GM19397 (cell line): ENCODE measurements around the gene ADAMTSL5.

Experiments used
- ATAC-seq: cut with Tn5 transposase; IDR thresholded peaks from one replicate; pipeline ENCODE4 v1.9.1; 2021; ENCODE audit warnings: mild to moderate bottlenecking, moderate library complexity; ENCODE audit not compliant: unreplicated experiment

ADAMTSL5 gene

DNA sequence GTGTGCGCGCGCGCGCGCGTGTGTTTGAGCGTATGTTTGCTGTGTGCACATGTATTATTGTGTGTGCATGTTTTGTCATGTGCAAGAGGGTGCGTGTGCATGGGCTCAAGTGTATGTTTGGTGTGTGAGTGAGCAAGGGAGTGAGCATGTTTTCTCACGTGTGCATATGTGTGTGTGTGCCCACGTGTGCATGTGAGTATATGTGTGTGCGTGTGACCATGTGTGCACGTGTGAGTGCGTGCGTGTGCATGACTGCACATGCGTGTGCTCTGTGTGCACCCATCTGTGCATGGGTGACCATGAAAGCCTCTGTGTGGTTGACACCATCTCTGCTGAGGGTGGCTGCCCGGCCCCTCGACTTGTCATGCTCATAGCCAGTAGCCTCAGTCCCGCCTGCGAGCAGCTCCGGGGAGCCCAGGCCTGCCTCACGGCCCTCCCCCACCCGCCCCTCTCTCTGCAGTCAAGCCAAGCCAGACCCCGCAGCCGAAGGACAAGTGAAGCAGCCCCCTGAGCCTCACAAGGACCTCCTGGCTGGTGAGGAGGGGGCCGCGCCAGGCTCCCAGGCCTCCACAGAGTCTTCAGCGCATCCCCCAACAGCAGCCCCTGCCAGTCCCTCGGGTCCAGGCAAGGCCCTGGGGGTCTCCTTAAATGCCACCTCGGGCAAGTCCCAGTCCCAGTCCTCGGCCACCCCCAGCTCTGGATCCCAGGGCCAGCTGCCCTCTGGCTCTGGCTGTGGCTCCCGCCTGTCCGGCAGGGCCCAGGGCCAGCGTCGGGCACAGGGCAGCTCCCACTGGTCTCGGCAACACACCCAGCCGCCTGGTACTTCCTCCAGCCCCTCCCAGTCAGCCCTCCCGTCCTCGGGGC, 15.9 kb downstream of the ADAMTSL5 start:
- no peak for ATAC-seq

DNA sequence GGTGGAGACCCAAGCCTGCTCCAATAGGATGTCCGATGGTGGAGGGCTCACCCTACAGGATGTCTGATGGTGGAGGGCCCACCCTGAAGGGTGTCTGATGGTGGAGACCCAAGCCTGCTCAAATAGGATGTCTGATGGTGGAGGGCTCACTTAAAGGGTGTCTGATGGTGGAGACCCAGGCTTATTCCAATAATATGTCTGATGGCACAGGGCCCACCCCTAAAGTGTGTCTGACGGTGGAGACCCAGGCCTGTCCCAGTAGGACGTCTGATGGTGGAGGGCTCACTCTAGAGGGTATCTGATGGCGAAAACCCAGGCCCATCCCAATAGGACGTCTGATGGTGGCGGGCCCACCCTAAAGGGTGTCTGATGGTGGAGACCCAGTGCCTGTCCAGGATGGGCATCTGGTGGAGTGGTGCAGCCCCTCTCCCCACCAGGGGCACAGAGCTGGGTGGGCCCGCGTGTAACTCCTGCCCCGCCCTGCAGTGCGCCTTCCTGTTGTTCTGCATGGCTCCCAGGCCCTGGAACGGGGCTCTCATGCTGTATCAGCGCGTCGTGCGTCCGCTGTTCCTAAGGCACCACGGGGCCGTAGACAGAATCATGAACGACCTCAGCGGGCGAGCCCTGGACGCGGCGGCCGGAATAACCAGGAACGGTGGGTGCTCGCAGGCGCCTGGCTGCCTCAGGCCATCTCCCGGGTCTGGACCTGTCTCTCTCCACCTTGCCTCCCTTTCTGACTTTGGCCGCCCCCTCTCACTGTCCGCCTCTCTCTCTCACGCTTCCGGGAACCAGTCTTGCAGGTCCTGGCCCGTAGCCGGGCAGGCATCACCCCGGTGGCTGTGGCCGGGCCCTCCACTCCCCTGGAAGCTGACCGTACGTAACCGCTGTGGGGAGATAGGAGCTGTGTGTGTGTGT, 16.8 kb downstream of the ADAMTSL5 start:
- no peak for ATAC-seq

DNA sequence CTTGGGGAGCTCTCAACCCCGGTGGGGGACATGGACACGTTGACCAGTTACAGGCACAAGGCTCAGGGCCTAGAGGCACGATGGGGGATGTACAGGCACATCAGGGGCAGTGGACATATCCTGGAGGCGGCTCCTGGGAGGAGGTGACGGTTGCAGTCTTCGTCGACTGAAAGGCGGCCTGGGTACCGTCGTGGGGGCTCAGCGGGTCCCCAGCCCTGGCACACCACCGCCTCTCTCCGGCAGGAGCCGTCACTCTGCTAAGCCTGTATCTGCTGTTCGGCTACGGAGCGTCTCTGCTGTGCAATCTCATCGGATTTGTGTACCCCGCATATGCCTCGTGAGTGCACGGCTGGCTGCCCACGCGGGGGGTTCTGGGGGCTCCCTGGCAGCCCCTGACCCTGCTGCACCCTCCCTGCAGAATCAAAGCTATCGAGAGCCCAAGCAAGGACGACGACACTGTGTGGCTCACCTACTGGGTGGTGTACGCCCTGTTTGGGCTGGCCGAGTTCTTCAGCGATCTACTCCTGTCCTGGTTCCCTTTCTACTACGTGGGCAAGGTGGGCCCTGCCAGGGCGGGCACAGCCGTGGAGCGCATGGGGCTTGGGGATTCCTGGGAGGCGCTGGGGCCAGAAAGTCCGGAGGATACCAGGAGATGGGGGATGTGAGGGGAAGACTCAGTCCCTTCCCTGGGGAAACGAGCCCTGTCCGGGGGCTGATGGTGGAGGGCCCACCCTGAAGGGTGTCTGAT, 17.6 kb downstream of the ADAMTSL5 start:
- no peak for ATAC-seq

DNA sequence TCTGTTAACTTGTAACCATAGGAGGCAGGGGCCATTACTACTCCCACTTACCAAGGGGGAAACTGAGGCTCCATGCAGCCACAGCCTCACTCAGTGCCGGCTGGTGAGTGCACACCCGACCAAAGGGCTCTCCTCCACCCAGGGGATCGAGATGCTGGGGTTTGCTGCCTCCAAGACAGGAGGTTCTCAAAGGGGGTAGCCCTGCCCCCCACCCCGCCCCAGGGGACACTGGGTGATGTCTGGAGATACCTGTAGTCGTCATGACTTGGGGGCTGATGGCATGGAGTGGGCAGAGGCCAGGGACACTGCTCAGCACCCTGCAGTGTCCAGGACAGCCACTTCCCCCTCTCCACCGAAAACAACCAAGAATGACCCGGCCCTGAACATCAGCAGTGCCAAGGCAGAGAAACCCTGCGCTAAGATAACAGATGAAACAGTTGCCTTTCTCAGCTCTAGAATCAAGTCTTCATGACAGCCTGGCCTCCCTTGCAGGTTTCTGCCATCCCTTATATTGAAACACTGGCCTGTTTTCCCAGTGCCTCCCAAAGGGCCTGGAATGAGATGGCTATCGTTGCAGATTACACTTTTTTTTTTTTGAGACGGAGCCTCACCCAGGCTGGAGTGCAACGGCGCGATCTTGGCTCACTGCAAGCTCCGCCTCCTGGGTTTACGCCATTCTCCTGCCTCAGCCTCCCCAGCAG, 18.6 kb downstream of the ADAMTSL5 start:
- ATAC-seq: no peak

DNA sequence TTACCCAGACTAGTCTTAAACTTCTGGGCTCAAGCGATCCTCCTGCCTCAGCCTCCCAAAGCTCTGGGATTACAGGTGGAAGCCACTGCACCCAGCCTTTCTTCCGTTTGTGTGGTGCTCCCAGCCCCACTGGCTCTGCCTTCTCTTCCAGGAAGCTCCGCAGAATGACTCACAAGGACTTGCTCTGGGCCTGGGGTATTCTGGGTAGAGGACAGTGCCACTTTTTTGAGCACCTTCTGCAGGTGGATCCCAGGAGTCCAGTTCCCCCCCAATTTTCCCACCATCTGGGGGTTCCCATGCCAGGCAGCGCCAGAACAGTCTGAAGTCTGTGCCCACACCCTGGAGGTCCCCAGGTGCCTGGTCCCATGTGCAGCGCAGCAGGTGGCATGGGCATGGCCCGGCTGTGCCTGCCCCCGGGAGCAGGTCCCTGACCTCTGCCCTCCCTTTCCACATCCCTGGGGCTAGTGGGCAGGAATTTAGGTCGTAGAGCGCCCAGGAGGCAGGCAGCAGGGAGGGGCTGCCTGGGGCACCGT, 20.3 kb downstream of the ADAMTSL5 start:
- ATAC-seq: no peak

DNA sequence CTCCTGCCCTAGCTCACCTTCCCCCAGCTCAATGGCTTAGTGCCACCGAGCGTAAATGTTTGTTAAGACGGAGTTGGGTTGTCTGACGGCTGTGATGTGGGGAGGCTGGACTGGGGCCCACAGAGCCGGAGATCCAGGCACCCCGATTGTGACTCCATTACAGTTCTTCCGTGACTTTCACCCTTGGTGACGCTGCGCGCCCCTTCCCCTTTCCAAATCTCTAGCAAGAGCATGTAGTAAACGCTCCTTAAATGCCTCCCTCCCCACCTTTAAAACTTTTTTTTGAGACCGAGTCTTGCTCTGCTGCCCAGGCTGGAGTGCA, 21.0 kb downstream of the ADAMTSL5 start:
- ATAC-seq: no peak

DNA sequence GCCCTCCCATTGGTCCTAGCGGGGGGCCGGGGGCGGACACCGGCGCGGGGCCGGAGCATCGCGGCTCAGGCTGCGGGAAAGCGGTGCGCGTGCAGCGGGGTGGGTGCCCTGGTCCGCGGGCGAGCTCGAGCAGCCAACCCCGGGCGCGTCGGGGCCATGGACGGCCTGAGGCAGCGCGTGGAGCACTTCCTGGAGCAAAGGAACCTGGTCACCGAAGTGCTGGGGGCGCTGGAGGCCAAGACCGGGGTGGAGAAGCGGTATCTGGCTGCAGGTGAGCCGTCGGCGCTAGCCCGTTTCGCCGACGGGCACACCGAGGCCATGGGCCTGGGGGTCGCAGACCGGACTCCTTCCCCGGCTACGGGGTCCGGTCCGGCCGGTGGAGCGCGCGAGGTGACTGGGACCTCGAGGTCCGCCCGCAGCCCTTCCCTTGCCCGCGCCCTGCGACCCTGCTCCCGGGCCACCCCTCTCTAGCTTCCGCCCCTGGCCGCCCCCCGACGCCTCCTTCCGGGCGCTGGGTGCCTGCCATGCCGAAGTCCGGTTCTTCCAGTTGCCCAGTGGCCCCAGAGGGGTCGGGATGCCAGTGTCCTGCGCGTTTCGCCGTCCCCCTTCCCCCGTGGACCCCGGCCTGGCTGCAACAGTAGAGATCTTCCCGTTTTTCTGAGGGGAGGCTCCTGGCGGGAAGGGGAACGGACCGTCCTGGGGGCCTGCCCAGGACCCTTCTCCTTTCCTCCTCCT, 21.5 kb downstream of the ADAMTSL5 start, which contains the start of gene REEP6:
Gene REEP6, plus strand, starts transcription at position 68 of the 735 bp plus-strand sequence. Its CDS starts 89 bp downstream, at position 157.
- no peak for ATAC-seq

DNA sequence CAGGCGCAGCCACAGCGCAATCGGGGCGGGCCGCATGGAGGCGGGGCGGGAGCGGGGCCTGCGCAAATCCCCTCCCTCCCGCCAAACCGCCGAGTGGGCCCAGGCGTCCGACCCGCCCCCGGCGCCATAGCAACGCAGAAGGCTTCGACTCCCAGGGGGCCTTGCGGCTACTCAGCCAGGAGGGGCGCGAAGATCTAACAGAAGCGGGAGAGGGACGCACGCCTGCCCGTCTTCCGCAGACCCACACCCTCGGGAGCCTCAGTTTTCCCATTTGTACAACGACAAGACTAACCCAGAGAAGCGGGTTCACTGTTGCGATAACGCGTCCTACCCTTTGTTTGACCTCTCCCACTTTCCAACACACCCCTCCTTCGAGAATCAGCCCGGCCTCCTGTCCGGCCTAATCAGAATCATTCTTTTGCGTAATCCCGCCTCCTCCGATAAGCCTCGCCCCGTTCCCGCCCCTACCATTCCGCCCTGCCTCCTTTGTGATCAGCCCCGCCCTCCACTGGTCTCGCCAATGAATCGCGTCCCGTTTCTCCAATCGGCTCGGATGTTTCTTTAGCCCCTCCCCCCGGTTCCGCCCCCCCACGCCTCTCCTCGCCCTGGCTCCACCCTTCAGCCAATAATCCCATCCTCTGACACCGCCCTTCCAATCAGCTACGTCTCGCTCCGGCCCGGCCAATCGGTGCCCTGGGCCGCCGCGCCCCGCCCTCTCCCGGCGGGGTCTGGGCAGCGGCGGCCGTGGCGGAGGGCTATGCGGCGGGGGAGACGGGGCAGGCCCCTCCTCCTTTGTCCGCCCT, 22.3 kb downstream of the ADAMTSL5 start, which contains the start of gene PCSK4:
Gene PCSK4, minus strand, starts transcription at position 40 of the 803 bp plus-strand sequence. Its CDS starts 4 bp downstream, at position 36.
- peak; percentile 78 for ATAC-seq

DNA sequence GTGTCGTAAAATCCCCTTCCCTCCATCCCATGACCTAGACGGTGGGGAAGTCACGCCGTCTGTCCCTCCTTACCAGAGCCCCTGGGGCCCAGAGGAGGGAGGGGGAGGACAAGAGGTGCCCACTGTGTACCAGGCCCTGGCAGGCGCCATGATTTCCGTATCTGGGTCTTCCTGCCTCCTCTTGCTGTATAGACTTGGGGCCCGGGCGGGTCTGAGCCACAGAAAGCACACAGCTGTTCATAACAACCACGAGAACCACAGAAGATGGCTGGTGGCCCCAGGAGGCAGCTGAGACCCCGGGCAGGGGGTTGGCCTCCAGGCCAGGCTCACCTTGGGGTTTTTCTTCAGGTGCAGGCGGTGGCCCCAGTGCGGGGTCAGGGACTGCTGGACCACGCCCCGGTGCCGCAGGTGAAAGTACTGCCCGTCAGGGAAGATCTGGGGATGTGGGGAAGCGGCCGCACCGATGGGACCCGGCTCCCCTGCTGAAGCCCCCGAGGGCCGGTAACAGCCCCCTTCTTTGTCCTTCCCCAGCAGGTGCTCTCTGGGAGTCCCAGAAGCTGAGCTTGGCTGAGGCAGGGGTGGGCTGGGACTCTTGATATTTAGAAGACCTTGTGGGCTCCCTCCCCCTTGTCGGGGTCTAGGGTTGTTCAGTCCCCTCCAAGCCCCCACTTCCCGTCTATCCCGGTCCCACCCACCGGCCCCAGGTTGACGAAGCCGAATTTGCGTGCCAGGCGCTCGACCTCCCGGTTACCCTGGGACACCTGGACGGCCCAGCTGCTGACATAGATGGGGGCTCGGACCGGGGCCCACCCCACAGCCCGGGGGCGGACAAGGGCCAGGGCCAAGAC, 23.1 kb downstream of the ADAMTSL5 start:
- no peak for ATAC-seq

DNA sequence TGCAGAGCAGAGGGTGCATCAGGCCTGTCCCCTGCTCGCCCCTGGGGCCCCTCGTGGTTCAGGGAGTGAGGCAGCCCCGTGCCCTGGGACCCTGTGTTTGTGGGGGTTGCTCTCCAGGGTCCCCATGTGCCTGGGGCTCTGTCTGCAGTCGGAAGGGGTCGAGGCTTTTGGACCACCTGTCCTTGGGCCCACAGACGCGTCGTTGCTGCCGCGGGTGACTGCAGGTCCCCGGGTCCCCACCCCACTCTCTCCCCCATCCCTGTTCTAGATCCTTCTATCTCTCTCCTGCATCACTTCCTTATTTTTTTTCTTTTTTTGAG, 24.6 kb downstream of the ADAMTSL5 start:
- ATAC-seq: no peak

DNA sequence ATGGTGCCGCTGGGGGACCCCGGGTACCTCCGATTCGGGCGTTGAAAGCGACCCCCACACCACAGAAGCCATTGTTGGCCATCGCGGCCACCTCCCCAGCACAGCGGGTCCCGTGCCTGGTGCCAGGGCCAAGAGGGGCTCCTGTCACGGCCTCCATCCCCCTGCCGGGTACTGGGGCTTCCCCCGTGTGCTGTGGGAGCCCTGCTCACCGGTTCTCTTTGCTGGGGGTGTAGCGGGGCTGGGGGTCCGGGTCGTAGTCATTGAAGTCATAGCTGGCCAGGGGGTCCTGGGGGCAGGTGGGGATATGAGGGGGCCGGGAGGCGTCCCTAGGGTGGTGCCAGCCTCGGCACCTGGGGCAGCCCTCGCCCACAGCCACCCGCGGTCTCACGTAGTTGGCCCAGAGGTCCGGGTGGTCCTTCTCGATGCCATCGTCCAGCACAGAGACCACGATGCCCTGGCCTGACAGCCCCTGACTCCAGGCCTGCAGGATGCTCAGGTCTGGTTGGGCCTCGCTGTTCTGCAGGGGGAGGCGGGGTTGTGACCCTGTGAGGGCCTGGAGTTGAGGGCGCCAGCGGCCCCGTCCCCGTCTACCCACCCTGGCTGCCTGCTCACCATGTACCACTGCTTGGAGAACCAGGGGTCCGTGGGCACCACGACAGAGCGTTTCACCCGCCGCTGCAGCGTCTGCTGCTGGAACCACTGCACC, 25.1 kb downstream of the ADAMTSL5 start:
- ATAC-seq: no peak

DNA sequence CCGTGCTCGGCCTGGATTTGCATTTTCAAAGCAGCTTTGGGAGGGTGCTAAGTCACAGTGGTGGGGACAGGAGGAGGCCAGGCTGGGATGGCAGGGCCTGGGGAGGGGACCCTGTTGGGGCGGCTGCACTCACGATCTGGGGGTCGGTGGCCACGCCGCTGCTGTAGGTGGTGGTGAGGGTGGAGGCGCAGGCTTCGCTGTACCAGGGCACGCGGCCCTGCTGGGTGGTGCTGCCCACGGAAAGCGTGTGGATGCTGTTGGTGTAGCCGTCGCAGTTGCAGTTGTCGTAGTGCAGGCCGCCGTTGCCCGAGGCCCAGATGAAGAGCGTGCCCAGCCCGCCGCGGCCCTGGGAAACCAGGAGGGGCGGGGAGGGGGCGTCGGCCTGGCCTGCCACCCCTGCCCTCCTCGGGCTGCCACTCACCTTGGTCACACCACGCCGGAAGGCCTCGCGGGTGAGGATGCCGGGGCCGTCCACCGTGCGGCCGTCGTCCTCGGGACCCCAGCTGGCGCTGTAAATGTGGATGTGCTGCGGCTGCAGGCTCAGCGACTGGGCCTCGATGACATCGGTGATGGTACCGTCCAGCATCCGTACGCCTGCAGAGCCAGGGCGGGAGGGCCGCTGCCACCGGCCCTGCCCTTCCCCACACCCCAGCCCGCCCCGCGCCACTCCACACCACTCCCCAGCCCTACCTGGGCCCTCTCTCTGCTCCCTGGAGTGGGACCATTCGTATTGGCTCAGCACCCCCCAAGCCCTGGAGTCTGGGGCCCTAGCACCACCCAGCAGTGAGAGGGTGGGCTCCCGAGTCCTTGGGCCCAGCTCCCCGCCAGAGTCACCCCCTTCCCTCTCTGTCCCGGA, 25.9 kb downstream of the ADAMTSL5 start:
- ATAC-seq: no peak

DNA sequence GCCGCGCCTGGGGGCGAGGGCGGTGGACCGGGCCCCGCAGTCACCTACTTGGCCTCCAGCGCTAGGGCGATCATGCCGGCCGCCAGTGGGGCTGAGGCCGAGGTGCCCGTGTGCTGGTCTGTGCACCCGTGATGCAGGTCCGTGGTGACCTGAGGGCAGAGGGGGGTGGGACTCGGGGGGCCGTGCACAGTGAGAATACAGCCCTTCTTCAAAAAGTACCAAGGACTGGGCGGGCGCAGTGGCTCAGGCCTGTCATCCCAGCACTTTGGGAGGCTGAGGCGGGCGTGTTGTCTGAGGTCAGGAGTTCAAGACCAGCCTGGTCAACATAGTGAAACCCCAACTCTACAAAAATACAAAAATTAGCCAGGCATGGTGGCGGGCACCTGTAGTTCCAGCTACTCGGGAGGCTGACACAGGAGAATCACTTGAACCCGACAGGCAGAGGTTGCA, 28.8 kb downstream of the ADAMTSL5 start:
- ATAC-seq: no peak

DNA sequence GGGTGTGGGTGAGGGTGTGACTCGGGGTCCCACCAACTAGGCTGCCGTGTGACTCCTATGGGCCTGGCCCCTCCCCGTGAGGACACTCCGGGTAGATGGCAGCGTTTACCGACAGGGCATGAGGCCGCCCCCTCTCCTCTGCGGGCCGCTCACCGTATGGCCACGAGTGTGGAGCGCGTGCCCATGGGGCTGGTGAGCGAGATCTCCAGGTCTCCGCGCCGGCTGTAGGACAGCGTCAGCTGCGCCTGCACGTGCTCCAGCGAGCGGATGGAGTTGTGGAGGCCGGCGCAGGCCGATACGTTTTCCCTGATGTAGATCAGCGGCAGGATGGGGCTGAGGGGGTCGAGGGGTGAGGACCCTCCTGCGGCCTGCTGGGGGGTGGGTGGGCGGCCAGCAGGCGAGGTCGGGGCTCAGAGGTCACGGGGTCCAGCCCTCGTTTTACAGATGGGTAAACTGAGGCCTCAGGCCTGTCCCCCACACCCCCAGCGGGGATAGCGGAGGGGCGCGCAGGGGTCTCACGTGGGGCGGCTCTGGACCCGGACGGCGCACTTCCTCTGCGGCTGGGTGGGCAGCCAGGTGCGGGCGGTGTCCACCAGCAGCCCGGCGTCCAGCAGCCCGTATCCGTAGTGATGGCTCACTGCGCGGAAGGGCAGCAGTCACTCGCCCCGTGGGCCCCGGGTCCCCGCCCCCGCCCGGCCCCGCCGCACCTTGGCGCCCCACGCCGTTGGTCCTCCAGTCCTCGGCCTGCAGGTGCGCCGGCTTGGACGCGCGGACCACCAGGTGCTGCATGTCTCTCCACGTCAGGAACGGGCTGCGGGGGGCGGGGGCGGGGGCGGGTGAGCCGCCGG, 29.5 kb downstream of the ADAMTSL5 start:
- ATAC-seq: no peak

DNA sequence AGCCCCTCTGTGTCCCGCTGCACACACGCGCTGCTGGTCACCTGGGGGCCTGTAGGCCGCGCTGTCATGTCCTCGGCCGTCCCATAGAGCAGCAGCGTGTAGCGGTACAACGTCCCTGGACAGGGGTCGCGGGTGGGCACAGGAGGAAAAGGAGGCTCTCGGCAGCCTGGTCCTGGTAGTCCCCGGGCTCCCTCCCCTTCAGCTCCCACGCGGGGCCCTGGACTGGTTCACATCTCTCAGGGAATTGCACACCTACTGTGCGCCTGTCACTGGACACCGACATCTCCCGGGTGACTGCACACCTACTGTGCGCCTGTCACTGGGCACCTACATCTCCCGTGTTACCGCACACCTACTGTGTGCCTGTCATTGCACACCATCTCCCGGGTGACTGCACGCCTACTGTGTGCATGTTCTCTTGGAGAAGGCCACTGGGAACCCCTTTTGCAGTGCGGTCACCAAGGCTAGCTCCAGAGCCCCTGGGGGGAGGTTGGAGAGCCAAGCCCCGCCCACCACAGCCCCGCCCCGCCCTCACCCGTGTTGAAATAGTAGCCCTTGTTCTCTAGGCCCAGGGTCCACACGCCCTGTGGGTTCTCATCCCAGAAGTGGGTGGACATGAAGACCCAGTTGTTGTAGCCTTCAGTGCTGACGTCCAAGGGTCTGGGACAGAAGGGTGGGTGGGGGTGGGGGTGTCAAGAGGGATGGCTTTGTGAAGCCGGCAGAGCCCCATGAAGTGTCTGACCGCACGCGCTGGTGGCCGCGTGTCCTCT, 30.3 kb downstream of the ADAMTSL5 start:
- no peak for ATAC-seq
